K562 (cell line): ENCODE data around the gene CHRDL1. TPM values are rescaled to one million over a fixed set of nuclear protein-coding genes. Genes with fewer than 3 reads are reported as not detected.

ENCODE experiments used
- ATAC-seq: fragments of 200-7000 bp; cut with Tn5 transposase; 3 replicates; pipeline ENCODE4 v1.9.1; 2020; ENCODE audit warnings: moderate library complexity
- BruUV-seq: library from RNA; stranded (reverse); fragments of 400-500 nt; replicated peaks from 2 replicates; lab custom pipeline; 2021; lab: Mats Ljungman, UMichigan
- CTCF ChIA-PET: fragments of 300-600 bp; formaldehyde crosslinking; extraction: SDS; loops from one replicate; lab custom pipeline; 2021; ENCODE audit warnings: low intra/inter-chr PET ratio; lab: Yijun Ruan, JAX
- POLR2A ChIA-PET: fragments of 300-600, 350-650 bp; sonication (Branson Sonifier 250); formaldehyde crosslinking; extraction: SDS; loops from one replicate; lab custom pipeline; 2021; ENCODE audit warnings: antibody characterized with exemption, inconsistent platforms; lab: Yijun Ruan, JAX
- DNase-seq, 4 experiments: peaks; one replicate each; pipeline versions ENCODE4 v3.0.0 to v3.0.0-alpha.2; 2011 to 2018; ENCODE audit warnings: low spot score in 3 of 4, mixed read lengths in 3 of 4; ENCODE audit errors: extremely low read depth in 1 of 4
- FAIRE-seq: peaks from 2 replicates; lab custom pipeline; 2011; peaks lifted over from hg19 to GRCh38; lab: Jason Lieb, UNC
- H2AFZ ChIP-seq: 2 replicates; pipeline ENCODE4 v1.6.0; 2011; ENCODE audit warnings: low read depth, low read length, control low read depth, inconsistent platforms
- H3K27ac ChIP-seq: fragments of 200-600 bp; 3 replicates; pipeline ENCODE4 v1.8.0; 2011; ENCODE audit warnings: low read depth, mild to moderate bottlenecking, control low read depth, inconsistent platforms, low read length, moderate library complexity, mixed read lengths; ENCODE audit errors: extremely low read depth
- H3K27me3 ChIP-seq, 2 experiments: fragments of 300-600 bp in 1 of 2; 2 replicates in 1 of 2; 3 replicates in 1 of 2; pipeline versions ENCODE4 v1.6.0 to v1.8.0; 2011; ENCODE audit warnings: inconsistent platforms in 2 of 2, low read length in 2 of 2, mild to moderate bottlenecking in 1 of 2, mixed read lengths in 1 of 2, moderate library complexity in 1 of 2; ENCODE audit not compliant: control insufficient read depth in 2 of 2, insufficient read depth in 2 of 2
- H3K36me3 ChIP-seq: fragments of 300-600 bp; 3 replicates; pipeline ENCODE4 v1.8.0; 2011; ENCODE audit warnings: mild to moderate bottlenecking, low read length, inconsistent platforms; ENCODE audit not compliant: control insufficient read depth, insufficient read depth
- H3K4me1 ChIP-seq, 2 experiments: fragments of 200-600 bp in 1 of 2; replicated peaks in 1 of 2; 2 replicates in 1 of 2; 3 replicates in 1 of 2; pipeline versions ENCODE4 v1.5.1 to v1.8.0; 2011; ENCODE audit warnings: inconsistent platforms in 2 of 2, low read length in 2 of 2, mild to moderate bottlenecking in 1 of 2, mixed read lengths in 1 of 2, moderate library complexity in 1 of 2; ENCODE audit not compliant: control insufficient read depth in 2 of 2, insufficient read depth in 2 of 2
- H3K4me2 ChIP-seq: 2 replicates; pipeline ENCODE4 v1.6.1; 2011; ENCODE audit warnings: low read length, control low read depth, inconsistent platforms, mixed read lengths; ENCODE audit not compliant: insufficient read depth
- H3K4me3 ChIP-seq: fragments of 200-600 bp; sonication (generic), shearing (Covaris generic); 2 replicates; pipeline ENCODE4 v1.5.1; 2016; ENCODE audit warnings: control low read depth, inconsistent platforms
- H3K79me2 ChIP-seq: fragments of 200-600 bp; 3 replicates; pipeline ENCODE4 v1.8.0; 2011; ENCODE audit warnings: low read length, inconsistent platforms; ENCODE audit not compliant: control insufficient read depth, insufficient read depth
- H3K9ac ChIP-seq, 2 experiments: 2 replicates each; pipeline versions ENCODE4 v1.6.0 to v1.6.1; 2011; ENCODE audit warnings: low read depth in 2 of 2, low read length in 2 of 2, control low read depth in 1 of 2, inconsistent platforms in 1 of 2, mild to moderate bottlenecking in 1 of 2, mixed read lengths in 1 of 2; ENCODE audit not compliant: insufficient read depth in 1 of 2
- H3K9me1 ChIP-seq: one replicate; pipeline ENCODE4 v1.6.0; 2011; ENCODE audit warnings: inconsistent platforms, mild to moderate bottlenecking, low read length, moderate library complexity; ENCODE audit not compliant: control insufficient read depth, insufficient read depth
- H3K9me3 ChIP-seq: replicated peaks from 2 replicates; pipeline ENCODE4 v1.5.1; 2011; ENCODE audit warnings: low read depth, low read length, inconsistent platforms; ENCODE audit not compliant: control insufficient read depth, insufficient read depth
- H4K20me1 ChIP-seq: replicated peaks from 2 replicates; pipeline ENCODE4 v1.6.1; 2011; ENCODE audit warnings: low read length, inconsistent platforms, mixed read lengths; ENCODE audit not compliant: control insufficient read depth, insufficient read depth
- ATF7 ChIP-seq: fragments of 450-650 bp; IDR thresholded peaks from 2 replicates; pipeline ENCODE4 v1.7.1; 2014; ENCODE audit warnings: mild to moderate bottlenecking, moderate library complexity
- DPF2 ChIP-seq: fragments of 450-650 bp; IDR thresholded peaks from 2 replicates; pipeline ENCODE4 v1.6.1; 2016
- E2F4 ChIP-seq: sonication (generic); formaldehyde crosslinking; IDR thresholded peaks from 2 replicates; pipeline ENCODE4 v1.8.0; 2022; ENCODE audit warnings: mild to moderate bottlenecking, low read depth, missing genetic modification reagents
- L3MBTL2 ChIP-seq: fragments of 450-650 bp; IDR thresholded peaks from 2 replicates; pipeline ENCODE4 v1.6.1; 2016; ENCODE audit warnings: mild to moderate bottlenecking, moderate library complexity
- MAFG ChIP-seq: fragments of 450-650 bp; conservative IDR thresholded peaks from 2 replicates; pipeline ENCODE4 v1.6.1; 2016; ENCODE audit warnings: missing genetic modification characterization, missing compliant biosample characterization
- MYNN ChIP-seq, 2 experiments: sonication (generic); formaldehyde crosslinking in 1 of 2; IDR thresholded peaks; 2 replicates each; pipeline versions ENCODE4 v1.5.0 to v1.6.1; 2016 to 2020; ENCODE audit warnings: antibody characterized with exemption in 1 of 2, missing genetic modification reagents in 1 of 2
- RAD21 ChIP-seq, 2 experiments: fragments of 250-450 bp in 1 of 2; fragments of 450-650 bp in 1 of 2; sonication (Bioruptor Pico) in 1 of 2; formaldehyde crosslinking in 1 of 2; IDR thresholded peaks in 1 of 2; conservative IDR thresholded peaks in 1 of 2; 2 replicates each; pipeline versions ENCODE4 v1.4.0 to v1.8.0; 2020 to 2022; ENCODE audit warnings: mild to moderate bottlenecking in 2 of 2, moderate library complexity in 1 of 2
- ZBTB17 ChIP-seq: fragments of 450-650 bp; formaldehyde crosslinking; IDR thresholded peaks from 2 replicates; pipeline ENCODE4 v1.4.0; 2020; ENCODE audit warnings: mild to moderate bottlenecking
- ZNF551 ChIP-seq: fragments of 250-450 bp; sonication (Bioruptor Pico); IDR thresholded peaks from 2 replicates; pipeline ENCODE4 v1.5.0; 2021; ENCODE audit warnings: mild to moderate bottlenecking, moderate library complexity
- ZNF77 ChIP-seq: fragments of 250-450 bp; sonication (Bioruptor Pico); IDR thresholded peaks from 2 replicates; pipeline ENCODE4 v1.5.0; 2020
- WGBS: fragments of 100-300 bp; shearing (Covaris generic); methylation state at CpG from one replicate; pipeline ENCODE4 v1.1.6; 2016; ENCODE audit warnings: low coverage, mixed read lengths; ENCODE audit not compliant: insufficient coverage; ENCODE audit errors: missing lambda C conversion rate; 5-methylcytosine and 5-hydroxymethylcytosine counted together
- in situ Hi-C: fragments of 300-500 bp; cut with MboI; formaldehyde crosslinking; loops from 4 replicates; pipeline ENCODE4 v1.15.0; 2018; ENCODE audit warnings: inconsistent platforms, mixed read lengths
- intact Hi-C: fragments of 100-400 bp; cut with micrococcal nuclease; formaldehyde crosslinking; loops from 2 replicates; pipeline ENCODE4 v1.14.2; 2022
- polyA plus RNA-seq, 8 experiments: library from polyadenylated mRNA; depleted of rRNA in 4 of 8; stranded (reverse) in 5 of 8; unstranded in 3 of 8; fragments of >200 nt; fragmentation: Nextera tagmentation in 2 of 8; fragmentation: Illumina TruSeq in 1 of 8; extraction: Ambion mirVana in 2 of 8; extraction: Trizol in 1 of 8; gene quantifications; 2 replicates each; pipeline versions ENCODE4 v1.2.1 to v1.2.3, GENCODE V29; 2011 to 2014; ENCODE audit warnings: inconsistent platforms in 1 of 8, missing spikeins in 1 of 8
- total RNA-seq, 7 experiments: library from RNA; depleted of rRNA in 6 of 7; stranded (reverse); fragments of >200 nt in 6 of 7; fragmentation: Illumina TruSeq in 2 of 7; extraction: Trizol in 2 of 7; gene quantifications; 2 replicates each; pipeline versions ENCODE4 v1.2.1 to v1.2.3, GENCODE V29; 2011 to 2021; ENCODE audit warnings: low replicate concordance in 1 of 7
- TF ChIP-seq, protein P1 (sequence below): fragments of 250-450 bp; sonication (Bioruptor Pico); IDR thresholded peaks from 2 replicates; pipeline ENCODE4 v1.8.0; 2022; ENCODE audit warnings: inconsistent platforms
- TF ChIP-seq, protein P2 (sequence below), 2 experiments: fragments of 450-650 bp in 1 of 2; sonication (generic) in 1 of 2; formaldehyde crosslinking in 1 of 2; IDR thresholded peaks; 2 replicates each; pipeline versions ENCODE4 v1.7.1 to v1.9.0; 2016 to 2022; ENCODE audit warnings: inconsistent platforms in 1 of 2, mild to moderate bottlenecking in 1 of 2, missing genetic modification reagents in 1 of 2

The CHRDL1 gene
- total and polyA plus RNA-seq, 9 of the 15 experiments (the other 6 are each of a cell fraction or from before 2014, with no cell fraction given): not detected

- H3K27me3 ChIP-seq: no peaks in the 10 kb centered on the region
- no peak for ATAC-seq
- no peak overlapping the region for H3K4me2 ChIP-seq
- no peak overlapping the region for H3K9ac ChIP-seq
- intact Hi-C loops (no loop called here), in situ Hi-C loops (no loop called here)
- H3K9me1 ChIP-seq: no peaks in the 10 kb centered on the region
- CTCF ChIA-PET: no interaction called here
- POLR2A ChIA-PET: no interaction called here
- no TSS peak for BruUV-seq
- no peak overlapping the region for H3K27ac ChIP-seq
- no peak for FAIRE-seq
- no peaks in the 10 kb centered on the region for H3K79me2 ChIP-seq
- DNase-seq: no peak
- no peaks in the 10 kb centered on the region for H3K9me3 ChIP-seq
- H3K36me3 ChIP-seq: no peaks in the 10 kb centered on the region
- no peak overlapping the region for H2AFZ ChIP-seq
- no peak overlapping the region for H3K4me3 ChIP-seq
- H4K20me1 ChIP-seq: no peaks in the 10 kb centered on the region
- H3K4me1 ChIP-seq: no peaks in the 10 kb centered on the region
- WGBS: 0% methylated on average over 2 of the region's 2 CpGs
- TF ChIP-seq L3MBTL2 (no peak), DPF2 (no peak), ZNF551 (CRISPR knock-in tag) (no peak), ZNF77 (CRISPR knock-in tag) (no peak), ATF7 (no peak), MAFG (tag) (no peak), ZBTB17 (CRISPR knock-in tag) (no peak), E2F4 (no peak), RAD21 (CRISPR knock-in tag; conservative IDR thresholded peaks at IDR 0.05 in 1 of 2, IDR thresholded peaks at IDR 0.05 in 1 of 2) (no peak), MYNN (IDR thresholded peaks at IDR 0.05) (no peak), MYNN (CRISPR knock-in tag; IDR thresholded peaks at IDR 0.05) (no peak)
- TF ChIP-seq, protein P1, sequence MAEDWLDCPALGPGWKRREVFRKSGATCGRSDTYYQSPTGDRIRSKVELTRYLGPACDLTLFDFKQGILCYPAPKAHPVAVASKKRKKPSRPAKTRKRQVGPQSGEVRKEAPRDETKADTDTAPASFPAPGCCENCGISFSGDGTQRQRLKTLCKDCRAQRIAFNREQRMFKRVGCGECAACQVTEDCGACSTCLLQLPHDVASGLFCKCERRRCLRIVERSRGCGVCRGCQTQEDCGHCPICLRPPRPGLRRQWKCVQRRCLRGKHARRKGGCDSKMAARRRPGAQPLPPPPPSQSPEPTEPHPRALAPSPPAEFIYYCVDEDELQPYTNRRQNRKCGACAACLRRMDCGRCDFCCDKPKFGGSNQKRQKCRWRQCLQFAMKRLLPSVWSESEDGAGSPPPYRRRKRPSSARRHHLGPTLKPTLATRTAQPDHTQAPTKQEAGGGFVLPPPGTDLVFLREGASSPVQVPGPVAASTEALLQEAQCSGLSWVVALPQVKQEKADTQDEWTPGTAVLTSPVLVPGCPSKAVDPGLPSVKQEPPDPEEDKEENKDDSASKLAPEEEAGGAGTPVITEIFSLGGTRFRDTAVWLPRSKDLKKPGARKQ (CRISPR knock-in tag): no peak
- TF ChIP-seq, protein P2, sequence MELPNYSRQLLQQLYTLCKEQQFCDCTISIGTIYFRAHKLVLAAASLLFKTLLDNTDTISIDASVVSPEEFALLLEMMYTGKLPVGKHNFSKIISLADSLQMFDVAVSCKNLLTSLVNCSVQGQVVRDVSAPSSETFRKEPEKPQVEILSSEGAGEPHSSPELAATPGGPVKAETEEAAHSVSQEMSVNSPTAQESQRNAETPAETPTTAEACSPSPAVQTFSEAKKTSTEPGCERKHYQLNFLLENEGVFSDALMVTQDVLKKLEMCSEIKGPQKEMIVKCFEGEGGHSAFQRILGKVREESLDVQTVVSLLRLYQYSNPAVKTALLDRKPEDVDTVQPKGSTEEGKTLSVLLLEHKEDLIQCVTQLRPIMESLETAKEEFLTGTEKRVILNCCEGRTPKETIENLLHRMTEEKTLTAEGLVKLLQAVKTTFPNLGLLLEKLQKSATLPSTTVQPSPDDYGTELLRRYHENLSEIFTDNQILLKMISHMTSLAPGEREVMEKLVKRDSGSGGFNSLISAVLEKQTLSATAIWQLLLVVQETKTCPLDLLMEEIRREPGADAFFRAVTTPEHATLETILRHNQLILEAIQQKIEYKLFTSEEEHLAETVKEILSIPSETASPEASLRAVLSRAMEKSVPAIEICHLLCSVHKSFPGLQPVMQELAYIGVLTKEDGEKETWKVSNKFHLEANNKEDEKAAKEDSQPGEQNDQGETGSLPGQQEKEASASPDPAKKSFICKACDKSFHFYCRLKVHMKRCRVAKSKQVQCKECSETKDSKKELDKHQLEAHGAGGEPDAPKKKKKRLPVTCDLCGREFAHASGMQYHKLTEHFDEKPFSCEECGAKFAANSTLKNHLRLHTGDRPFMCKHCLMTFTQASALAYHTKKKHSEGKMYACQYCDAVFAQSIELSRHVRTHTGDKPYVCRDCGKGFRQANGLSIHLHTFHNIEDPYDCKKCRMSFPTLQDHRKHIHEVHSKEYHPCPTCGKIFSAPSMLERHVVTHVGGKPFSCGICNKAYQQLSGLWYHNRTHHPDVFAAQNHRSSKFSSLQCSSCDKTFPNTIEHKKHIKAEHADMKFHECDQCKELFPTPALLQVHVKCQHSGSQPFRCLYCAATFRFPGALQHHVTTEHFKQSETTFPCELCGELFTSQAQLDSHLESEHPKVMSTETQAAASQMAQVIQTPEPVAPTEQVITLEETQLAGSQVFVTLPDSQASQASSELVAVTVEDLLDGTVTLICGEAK (IDR thresholded peaks at IDR 0.05): no peak
- TF ChIP-seq, protein P2 (CRISPR knock-in tag; IDR thresholded peaks at IDR 0.05): no peak
Observed at GRCh38 chrX:110713666-110714065, 82.0 kb downstream of the CHRDL1 start.
